GM12892 (cell line): ENCODE results near the gene ISG20L2.
"Not testable (repeated sequence)": the region's sequence is repeated elsewhere in the genome, so short reads cannot be mapped to it uniquely, and the experiment has no call there.

ENCODE experiments used
- DNase-seq: peaks from one replicate; pipeline ENCODE4 v3.0.0; 2011; ENCODE audit not compliant: insufficient read length
- FAIRE-seq: peaks from 2 replicates; lab custom pipeline; 2011; peaks lifted over from hg19 to GRCh38; lab: Jason Lieb, UNC
- POLR2A ChIP-seq: IDR thresholded peaks from 2 replicates; pipeline ENCODE4 v1.6.1; 2011; ENCODE audit warnings: low read depth, low read length, control low read depth
- POLR2AphosphoS5 ChIP-seq: IDR thresholded peaks from 2 replicates; pipeline ENCODE4 v1.6.1; 2011; ENCODE audit warnings: low read depth, low read length, control low read depth
- TAF1 ChIP-seq: IDR thresholded peaks from 2 replicates; pipeline ENCODE4 v1.6.1; 2011; ENCODE audit warnings: low read depth, mild to moderate bottlenecking, control low read depth, low read length, borderline replicate concordance

ISG20L2 gene

GRCh38 chr1:156766298-156767100 lies 37.9 kb upstream of the ISG20L2 start:
- FAIRE-seq, result no peak
- DNase-seq, result no peak
- TF ChIP-seq POLR2A (no peak; the same call in 1 of the 2 replicates), TAF1 (no peak), POLR2AphosphoS5 (no peak)

- no peak for DNase-seq
- no peak for FAIRE-seq
- no peak for TF ChIP-seq TAF1
- TF ChIP-seq POLR2AphosphoS5, result no peak
- TF ChIP-seq POLR2A, result no peak
Measured at GRCh38 chr1:156765666-156766065, 37.1 kb upstream of the ISG20L2 start.

- not testable (repeated sequence) for FAIRE-seq
Measured at GRCh38 chr1:156765136-156765535, 36.6 kb upstream of the ISG20L2 start.

GRCh38 chr1:156760796-156761104 lies 32.2 kb upstream of the ISG20L2 start:
- TF ChIP-seq POLR2A (no peak), POLR2AphosphoS5 (no peak), TAF1 (no peak)
- no peak for FAIRE-seq
- no peak for DNase-seq

More at GRCh38 chr1:156765136-156765535, 36.6 kb upstream of the ISG20L2 start:
- not testable (repeated sequence) for DNase-seq

GRCh38 chr1:156760092-156760795 lies 31.7 kb upstream of the ISG20L2 start:
- DNase-seq (no peak), FAIRE-seq (no peak)
- TF ChIP-seq POLR2AphosphoS5, result no peak
- TF ChIP-seq POLR2A, result no peak
- TF ChIP-seq TAF1, result no peak

DNA sequence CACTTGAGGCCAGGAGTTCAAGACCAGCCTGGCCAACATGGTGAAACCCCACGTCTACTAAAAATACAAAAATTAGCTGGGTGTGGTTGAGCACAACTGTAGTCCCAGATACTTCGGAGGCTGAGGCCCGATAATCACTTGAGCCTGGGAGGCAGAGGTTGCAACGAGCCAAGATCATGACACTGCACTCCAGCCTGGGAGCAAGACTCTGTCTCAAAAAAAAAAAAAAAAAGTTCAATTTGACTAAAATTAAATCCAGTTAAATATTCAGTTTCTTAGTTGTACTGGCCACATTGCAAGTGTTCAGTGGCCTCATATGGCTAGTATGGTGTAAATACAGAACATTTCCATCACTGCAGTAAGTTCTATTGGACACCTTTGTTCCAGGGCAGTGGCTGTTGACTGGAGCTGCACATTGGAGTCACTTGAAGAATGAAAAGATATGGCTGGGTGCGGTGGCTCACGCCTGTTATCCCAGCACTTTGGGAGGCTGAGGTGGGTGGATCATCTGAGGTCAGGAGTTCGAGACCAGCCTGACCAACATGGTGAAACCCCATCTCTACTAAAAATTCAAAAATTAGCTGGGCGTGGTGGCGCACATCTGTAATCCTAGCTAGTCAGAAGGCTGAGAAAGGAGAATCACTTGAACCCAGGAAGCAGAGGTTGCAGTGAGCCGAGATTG lies 29.1 kb upstream of the ISG20L2 start:
- not testable (repeated sequence) for DNase-seq, FAIRE-seq

GRCh38 chr1:156756355-156756754 lies 27.8 kb upstream of the ISG20L2 start:
- FAIRE-seq, result no peak
- DNase-seq, result no peak
- no peak for TF ChIP-seq POLR2AphosphoS5
- no peak for TF ChIP-seq TAF1
- no peak for TF ChIP-seq POLR2A

- TF ChIP-seq TAF1, result no peak
- TF ChIP-seq POLR2A, result no peak
- DNase-seq (no peak), FAIRE-seq (no peak)
Measured at GRCh38 chr1:156755527-156755950, 27.0 kb upstream of the ISG20L2 start.

DNA sequence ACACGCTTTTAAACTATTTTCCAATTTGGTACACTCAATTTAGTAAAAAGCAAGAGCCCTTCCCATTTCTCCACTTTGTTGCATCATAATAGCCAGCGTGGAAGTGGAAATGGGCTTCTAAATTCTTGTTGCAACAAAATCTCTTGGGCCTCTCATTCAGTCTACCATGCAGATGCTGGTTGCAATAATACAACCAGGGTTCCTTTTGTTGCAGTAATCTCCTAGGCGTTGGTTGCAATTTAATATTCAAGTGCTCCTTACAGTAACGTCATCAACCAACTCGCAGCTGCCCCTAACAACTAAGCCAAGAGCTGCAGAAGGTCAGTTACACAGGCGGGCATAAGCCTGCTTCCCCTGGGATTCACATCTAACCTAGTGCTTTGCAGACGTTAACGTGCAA lies 25.7 kb upstream of the ISG20L2 start:
- FAIRE-seq (no peak), DNase-seq (no peak)
- TF ChIP-seq POLR2AphosphoS5, result no peak
- TF ChIP-seq TAF1, result no peak
- TF ChIP-seq POLR2A, result no peak

- TF ChIP-seq POLR2A, result no peak
- TF ChIP-seq TAF1, result no peak
- TF ChIP-seq POLR2AphosphoS5, result no peak
- FAIRE-seq, result no peak
- no peak for DNase-seq
Measured at GRCh38 chr1:156752843-156753482, 24.4 kb upstream of the ISG20L2 start.

GRCh38 chr1:156751757-156752481 lies 23.4 kb upstream of the ISG20L2 start:
- DNase-seq (peak; percentile 88), FAIRE-seq (peak; percentile 81)
- peak; percentile 20; the same call in 1 of the 2 replicates for TF ChIP-seq TAF1
- TF ChIP-seq POLR2A, result peak; percentile 56; the same call in 1 of the 2 replicates
- TF ChIP-seq POLR2AphosphoS5, result peak; percentile 33; the same call in 1 of the 2 replicates
